ENCODE measurements around the gene ADIPOR2. TPM values are rescaled to one million over a fixed set of nuclear protein-coding genes. Genes with fewer than 3 reads are reported as not detected.

ADIPOR2 gene
- total and polyA plus RNA-seq, 4 donors = 26.6 to 68.3 (median 41.7) TPM

DNA sequence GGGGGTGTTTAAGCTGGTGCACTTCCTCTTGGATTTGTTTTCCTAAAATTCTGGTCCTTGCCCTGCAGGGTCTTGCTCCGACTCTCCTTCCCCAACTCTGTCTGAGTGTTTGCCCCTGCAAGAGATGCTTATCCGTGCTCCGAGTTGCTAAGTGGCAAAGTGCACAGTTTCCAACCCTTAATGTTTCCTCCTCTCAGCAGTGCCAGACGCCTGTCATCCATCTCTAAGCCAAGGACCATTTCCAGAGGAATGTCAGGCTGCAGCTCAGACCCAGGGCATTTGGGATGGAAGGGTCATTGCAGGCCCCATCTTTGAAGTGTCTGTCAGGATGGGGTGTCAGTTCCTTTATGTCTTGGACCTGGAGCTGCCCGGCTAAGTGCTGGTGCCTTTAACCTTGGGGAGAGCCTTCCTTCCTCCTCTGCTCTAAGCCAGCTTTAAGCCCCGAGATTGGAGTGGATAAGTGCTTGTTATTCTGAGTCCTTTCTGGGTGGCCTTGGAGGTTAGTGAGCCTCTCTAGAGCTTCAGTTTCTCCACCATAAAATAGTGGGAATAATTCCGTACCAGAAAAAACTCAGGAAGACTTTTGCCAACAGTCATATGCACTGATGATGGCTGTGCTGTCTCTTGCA, 46.9 kb upstream of the ADIPOR2 start:
- 76% methylated on average over 7 of the region's 7 CpGs for WGBS
- no peaks in the 10 kb centered on the region for H3K9me3 ChIP-seq (ENCODE audit: control insufficient read depth in 4 of 4, low read length in 3 of 4)
- peaks cover 0 to 7% (median under 1%) of the 10 kb centered on the region in 4 donors for H3K4me1 ChIP-seq (ENCODE audit: control insufficient read depth in 4 of 4, insufficient read depth in 4 of 4, low read length in 3 of 4)
- H3K27me3 ChIP-seq (ENCODE audit: control insufficient read depth in 4 of 4, insufficient read depth in 4 of 4, low read length in 3 of 4) = no peaks in the 10 kb centered on the region
- no peak overlapping the region for H3K27ac ChIP-seq (ENCODE audit: low read depth in 1 of 2, low read length in 2 of 2)
- no peak for DNase-seq (ENCODE audit: low spot score)
- no peak overlapping the region for H3K4me3 ChIP-seq (ENCODE audit: low read depth in 1 of 3, low read length in 3 of 3)
- no peak overlapping the region for H3K9ac ChIP-seq (ENCODE audit: low read depth in 1 of 2, low read length in 2 of 2)
- H3K36me3 ChIP-seq (ENCODE audit: control insufficient read depth in 4 of 4, insufficient read depth in 3 of 4, low read depth in 1 of 4, low read length in 3 of 4) = peaks cover 0 to 4% (median 1%) of the 10 kb centered on the region in 4 donors
- TF ChIP-seq FOXA2 (IDR thresholded peaks at IDR 0.05) (no peak), RXRA (IDR thresholded peaks at IDR 0.05) (no peak), JUND (IDR thresholded peaks at IDR 0.05) (no peak), REST (IDR thresholded peaks at IDR 0.05) (no peak), FOXA1 (IDR thresholded peaks at IDR 0.05) (no peak), ATF3 (IDR thresholded peaks at IDR 0.05) (no peak), NR2F2 (IDR thresholded peaks at IDR 0.05) (no peak), SP1 (IDR thresholded peaks at IDR 0.05) (no peak), HNF4A (conservative IDR thresholded peaks at IDR 0.05) (no peak), GABPA (IDR thresholded peaks at IDR 0.05 in 1 of 2, conservative IDR thresholded peaks at IDR 0.05 in 1 of 2) (no peak), RAD21 (IDR thresholded peaks at IDR 0.05) (no peak), TAF1 (conservative IDR thresholded peaks at IDR 0.05) (no peak), EGR1 (IDR thresholded peaks at IDR 0.05; ENCODE audit: low read depth in 2 of 2) (no peak), HNF4G (IDR thresholded peaks at IDR 0.05) (no peak), ZBTB33 (IDR thresholded peaks at IDR 0.05) (no peak)
- TF ChIP-seq, protein P1, sequence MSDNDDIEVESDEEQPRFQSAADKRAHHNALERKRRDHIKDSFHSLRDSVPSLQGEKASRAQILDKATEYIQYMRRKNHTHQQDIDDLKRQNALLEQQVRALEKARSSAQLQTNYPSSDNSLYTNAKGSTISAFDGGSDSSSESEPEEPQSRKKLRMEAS (IDR thresholded peaks at IDR 0.05) = no peak

DNA sequence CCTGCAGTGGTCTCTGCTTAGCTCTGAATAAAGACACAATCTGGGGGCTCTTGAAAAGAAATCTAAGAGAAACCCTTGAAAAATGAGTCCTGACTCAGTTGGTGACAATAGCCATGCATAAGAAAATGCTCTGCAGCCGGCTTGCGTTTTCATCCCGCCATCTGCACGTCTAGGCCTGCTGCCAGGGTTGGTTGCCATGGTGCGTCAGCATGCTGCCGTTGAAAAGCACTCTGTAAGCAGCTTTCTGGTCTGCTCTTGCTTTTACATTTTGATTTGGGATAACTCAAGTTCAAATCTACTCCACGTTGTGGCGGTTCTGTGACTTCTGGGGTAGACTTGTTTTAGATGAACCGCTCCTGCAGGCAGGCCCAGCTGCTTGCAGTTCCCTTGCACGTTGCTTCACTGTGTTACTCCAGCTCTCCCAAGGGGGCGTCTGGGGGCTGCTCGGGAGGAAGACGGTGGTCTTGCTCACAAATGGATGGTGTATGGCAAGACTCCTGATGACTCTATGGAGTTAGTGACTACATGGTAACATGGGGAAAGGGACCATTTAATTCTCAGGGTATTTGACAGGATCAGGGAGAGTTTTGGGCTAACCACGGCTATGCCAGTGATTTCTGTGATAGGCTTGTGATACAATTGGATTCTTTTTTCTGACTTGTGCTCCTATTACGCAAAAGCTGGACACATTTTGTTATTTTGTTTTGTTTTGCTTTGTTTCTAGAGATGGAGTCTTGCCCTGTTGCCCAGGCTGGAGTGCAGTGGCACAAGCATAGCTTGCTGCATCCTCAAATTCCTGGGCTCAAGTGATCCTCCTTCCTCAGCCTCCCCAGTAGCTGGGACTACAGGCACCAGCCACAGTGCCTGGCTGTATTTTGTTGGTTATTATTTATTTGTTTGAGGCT, 46.1 kb upstream of the ADIPOR2 start:
- WGBS = 61% methylated on average over 15 of the region's 15 CpGs
- no peak overlapping the region for H3K4me3 ChIP-seq (ENCODE audit: low read depth in 1 of 3, low read length in 3 of 3)
- DNase-seq (ENCODE audit: low spot score) = no peak
- TF ChIP-seq YY1 (IDR thresholded peaks at IDR 0.05) (no peak), NR2F2 (IDR thresholded peaks at IDR 0.05) (no peak), HNF4G (IDR thresholded peaks at IDR 0.05) (no peak), GABPA (IDR thresholded peaks at IDR 0.05 in 1 of 2, conservative IDR thresholded peaks at IDR 0.05 in 1 of 2) (no peak), FOXA1 (IDR thresholded peaks at IDR 0.05) (no peak), HNF4A (conservative IDR thresholded peaks at IDR 0.05) (no peak), SP1 (IDR thresholded peaks at IDR 0.05) (no peak), FOXA2 (IDR thresholded peaks at IDR 0.05) (no peak), RXRA (IDR thresholded peaks at IDR 0.05) (no peak), TAF1 (conservative IDR thresholded peaks at IDR 0.05) (no peak), RAD21 (IDR thresholded peaks at IDR 0.05) (no peak)
- TF ChIP-seq, protein P1 (IDR thresholded peaks at IDR 0.05) = no peak
- TF ChIP-seq, protein P2, sequence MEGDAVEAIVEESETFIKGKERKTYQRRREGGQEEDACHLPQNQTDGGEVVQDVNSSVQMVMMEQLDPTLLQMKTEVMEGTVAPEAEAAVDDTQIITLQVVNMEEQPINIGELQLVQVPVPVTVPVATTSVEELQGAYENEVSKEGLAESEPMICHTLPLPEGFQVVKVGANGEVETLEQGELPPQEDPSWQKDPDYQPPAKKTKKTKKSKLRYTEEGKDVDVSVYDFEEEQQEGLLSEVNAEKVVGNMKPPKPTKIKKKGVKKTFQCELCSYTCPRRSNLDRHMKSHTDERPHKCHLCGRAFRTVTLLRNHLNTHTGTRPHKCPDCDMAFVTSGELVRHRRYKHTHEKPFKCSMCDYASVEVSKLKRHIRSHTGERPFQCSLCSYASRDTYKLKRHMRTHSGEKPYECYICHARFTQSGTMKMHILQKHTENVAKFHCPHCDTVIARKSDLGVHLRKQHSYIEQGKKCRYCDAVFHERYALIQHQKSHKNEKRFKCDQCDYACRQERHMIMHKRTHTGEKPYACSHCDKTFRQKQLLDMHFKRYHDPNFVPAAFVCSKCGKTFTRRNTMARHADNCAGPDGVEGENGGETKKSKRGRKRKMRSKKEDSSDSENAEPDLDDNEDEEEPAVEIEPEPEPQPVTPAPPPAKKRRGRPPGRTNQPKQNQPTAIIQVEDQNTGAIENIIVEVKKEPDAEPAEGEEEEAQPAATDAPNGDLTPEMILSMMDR (IDR thresholded peaks at IDR 0.05; ENCODE audit: low read depth, low read length, missing input control) = no peak

More for the DNA sequence above, 46.1 kb upstream of the ADIPOR2 start:
- Histone ChIP-seq H3K9ac (ENCODE audit: low read depth in 1 of 2, low read length in 2 of 2) (no peak overlapping the region), H3K36me3 (ENCODE audit: control insufficient read depth in 4 of 4, insufficient read depth in 3 of 4, low read depth in 1 of 4, low read length in 3 of 4) (peaks cover 0 to 4% (median 1%) of the 10 kb centered on the region in 4 donors), H3K27ac (ENCODE audit: low read depth in 1 of 2, low read length in 2 of 2) (no peak overlapping the region), H3K27me3 (ENCODE audit: control insufficient read depth in 4 of 4, insufficient read depth in 4 of 4, low read length in 3 of 4) (no peaks in the 10 kb centered on the region), H3K9me3 (ENCODE audit: control insufficient read depth in 4 of 4, low read length in 3 of 4) (no peaks in the 10 kb centered on the region), H3K4me1 (ENCODE audit: control insufficient read depth in 4 of 4, insufficient read depth in 4 of 4, low read length in 3 of 4) (peaks cover 0 to 7% (median under 1%) of the 10 kb centered on the region in 4 donors)
